T-helper 2 cell treated with Interferon-gamma antibody and Interleukin-4, amounts not matched to agents 100 ng/mL and 5 ng/mL, for 36 hours (primary cell): ENCODE results near the gene EPGN. TPM values are rescaled to one million over a fixed set of nuclear protein-coding genes. Genes with fewer than 3 reads are reported as not detected.

Experiments used
- intact Hi-C: fragments of 100-400 bp; cut with micrococcal nuclease; formaldehyde crosslinking; loops from one replicate; pipeline ENCODE4 v1.15.1; 2023
- total RNA-seq: library from RNA; stranded (reverse); gene quantifications from 2 replicates; pipeline ENCODE4 v1.2.3, GENCODE V29; 2022

The EPGN gene
- total RNA-seq, 1 donor from 2014 or later = 1.3 TPM

- intact Hi-C loops = no loop called here
Observed at GRCh38 chr4:74309223-74309622, 953 bp downstream of the EPGN start.

GRCh38 chr4:74311696-74312313 lies 3.5 kb downstream of the EPGN start:
- intact Hi-C loops = loop anchor here (1.0 kb wide), 2 partner anchors 84 to 123 kb away; no protein-coding TSS in a partner anchor

- intact Hi-C loops = no loop called here
Observed at GRCh38 chr4:74314329-74314728, 6.1 kb downstream of the EPGN start.

GRCh38 chr4:74314944-74315343 lies 6.7 kb downstream of the EPGN start:
- intact Hi-C loops = no loop called here

- intact Hi-C loops = no loop called here
Observed at GRCh38 chr4:74315376-74315775, 7.1 kb downstream of the EPGN start.

- intact Hi-C loops = no loop called here
Observed at GRCh38 chr4:74316397-74316796, 8.1 kb downstream of the EPGN start.

GRCh38 chr4:74317616-74318246 lies 9.5 kb downstream of the EPGN start:
- intact Hi-C loops = no loop called here

GRCh38 chr4:74318276-74318675 lies 10.0 kb downstream of the EPGN start:
- intact Hi-C loops = no loop called here

- intact Hi-C loops = no loop called here
Observed at GRCh38 chr4:74319470-74319869, 11.2 kb downstream of the EPGN start.

- intact Hi-C loops = loop anchor here (2.0 to 5.0 kb wide), 4 partner anchors 127 to 354 kb away; partner anchors contain the start of gene AREG
Observed at GRCh38 chr4:74320559-74321118, 12.4 kb downstream of the EPGN start.

- intact Hi-C loops = loop anchor here (5.0 kb wide), 2 partner anchors 125 to 210 kb away; partner anchors contain the start of gene AREG
Observed at GRCh38 chr4:74322301-74322700, 14.0 kb downstream of the EPGN start.

- intact Hi-C loops = loop anchor here (5.0 kb wide), 2 partner anchors 124 to 209 kb away; partner anchors contain the start of gene AREG
Observed at GRCh38 chr4:74323663-74324062, 15.4 kb downstream of the EPGN start.

GRCh38 chr4:74324262-74324661 lies 16.0 kb downstream of the EPGN start:
- intact Hi-C loops = loop anchor here (5.0 kb wide), 2 partner anchors 123 to 208 kb away; partner anchors contain the start of gene AREG

- intact Hi-C loops = no loop called here
Observed at GRCh38 chr4:74325886-74326285, 17.6 kb downstream of the EPGN start.

- intact Hi-C loops = no loop called here
Observed at GRCh38 chr4:74327762-74328161, 19.5 kb downstream of the EPGN start.

GRCh38 chr4:74328501-74328900 lies 20.2 kb downstream of the EPGN start:
- intact Hi-C loops = no loop called here

- intact Hi-C loops = no loop called here
Observed at GRCh38 chr4:74329307-74329706, 21.0 kb downstream of the EPGN start.

- intact Hi-C loops = no loop called here
Observed at GRCh38 chr4:74330295-74330750, 22.1 kb downstream of the EPGN start.

- intact Hi-C loops = no loop called here
Observed at GRCh38 chr4:74331252-74331651, 23.0 kb downstream of the EPGN start.

- intact Hi-C loops = no loop called here
Observed at GRCh38 chr4:74331944-74332343, 23.7 kb downstream of the EPGN start.

- intact Hi-C loops = no loop called here
Observed at GRCh38 chr4:74334636-74335035, 26.4 kb downstream of the EPGN start.

GRCh38 chr4:74335341-74336021 lies 27.2 kb downstream of the EPGN start:
- intact Hi-C loops = no loop called here
